SK-N-SH (cell line): ENCODE data around the gene MYPN. TPM values are rescaled to one million over a fixed set of nuclear protein-coding genes. Genes with fewer than 3 reads are reported as not detected.

Experiments used
- CTCF ChIA-PET: fragments of 300-600, 350-600 bp; formaldehyde crosslinking; extraction: SDS; loops from one replicate; lab custom pipeline; 2021; lab: Yijun Ruan, JAX
- POLR2A ChIA-PET: fragments of 350-600 bp; sonication (Branson Sonifier 250); formaldehyde crosslinking; extraction: SDS; loops from one replicate; lab custom pipeline; 2020; ENCODE audit warnings: antibody characterized with exemption, inconsistent platforms; lab: Yijun Ruan, JAX
- DNase-seq: peaks from one replicate; pipeline ENCODE4 v3.0.0; 2012
- H2AFZ ChIP-seq: fragments of 200-600 bp; sonication (generic); 2 replicates; pipeline ENCODE4 v1.8.1; 2016; ENCODE audit warnings: antibody characterized with exemption, mild to moderate bottlenecking, low read depth
- H3F3A ChIP-seq: fragments of 200-600 bp; sonication (generic); replicated peaks from 2 replicates; pipeline ENCODE3; 2016; ENCODE audit warnings: antibody characterized with exemption, mild to moderate bottlenecking; ENCODE audit not compliant: insufficient read depth
- H3K27ac ChIP-seq, 2 experiments: fragments of 200-500 bp in 1 of 2; fragments of 200-600 bp in 1 of 2; sonication (Bioruptor generic) in 1 of 2; sonication (generic), shearing (Covaris generic) in 1 of 2; 2 replicates each; pipeline versions ENCODE4 v1.5.1 to v1.6.1; 2014 to 2016; ENCODE audit warnings: low read depth in 2 of 2, inconsistent platforms in 1 of 2, low read length in 1 of 2, mild to moderate bottlenecking in 1 of 2, mixed read lengths in 1 of 2
- H3K27me3 ChIP-seq: fragments of 200-600 bp; sonication (generic), shearing (Covaris generic); 2 replicates; pipeline ENCODE4 v1.6.1; 2016; ENCODE audit warnings: mixed run types; ENCODE audit not compliant: insufficient read depth
- H3K36me3 ChIP-seq, 2 experiments: fragments of 200-500 bp in 1 of 2; fragments of 200-600 bp in 1 of 2; sonication (Bioruptor generic) in 1 of 2; sonication (generic) in 1 of 2; replicated peaks in 1 of 2; 2 replicates each; pipeline versions ENCODE3 to v1.5.1; 2014 to 2016; ENCODE audit warnings: low read length in 1 of 2, mild to moderate bottlenecking in 1 of 2; ENCODE audit not compliant: insufficient read depth in 2 of 2, control insufficient read depth in 1 of 2
- H3K4me1 ChIP-seq, 2 experiments: fragments of 200-500 bp in 1 of 2; fragments of 200-600 bp in 1 of 2; sonication (Bioruptor generic) in 1 of 2; sonication (generic), shearing (Covaris generic) in 1 of 2; 2 replicates each; pipeline versions ENCODE4 v1.5.1 to v1.6.1; 2014 to 2016; ENCODE audit warnings: low read depth in 1 of 2, low read length in 1 of 2, mixed run types in 1 of 2; ENCODE audit not compliant: insufficient read depth in 2 of 2, control insufficient read depth in 1 of 2
- H3K4me2 ChIP-seq: fragments of 200-600 bp; sonication (generic), shearing (Covaris generic); 2 replicates; pipeline ENCODE4 v1.6.1; 2017; ENCODE audit warnings: mixed run types
- H3K4me3 ChIP-seq, 2 experiments: fragments of 200-500 bp in 1 of 2; fragments of 200-600 bp in 1 of 2; sonication (Bioruptor generic) in 1 of 2; sonication (generic), shearing (Covaris generic) in 1 of 2; 2 replicates each; pipeline versions ENCODE4 v1.5.1 to v1.8.1; 2014 to 2016; ENCODE audit warnings: low read depth in 2 of 2, inconsistent platforms in 1 of 2, low read length in 1 of 2, mild to moderate bottlenecking in 1 of 2, mixed read lengths in 1 of 2, moderate library complexity in 1 of 2
- H3K79me2 ChIP-seq: fragments of 200-600 bp; sonication (generic); 2 replicates; pipeline ENCODE4 v1.8.1; 2017; ENCODE audit warnings: mild to moderate bottlenecking; ENCODE audit not compliant: insufficient read depth
- H3K9ac ChIP-seq: fragments of 200-600 bp; sonication (generic); 2 replicates; pipeline ENCODE4 v1.6.1; 2017; ENCODE audit warnings: mixed run types
- H3K9me2 ChIP-seq: fragments of 200-600 bp; sonication (generic); 2 replicates; pipeline ENCODE4 v1.6.1; 2017; ENCODE audit warnings: mixed run types
- H3K9me3 ChIP-seq: fragments of 200-600 bp; sonication (generic); 2 replicates; pipeline ENCODE4 v1.6.1; 2017; ENCODE audit warnings: mixed run types, mild to moderate bottlenecking, moderate library complexity
- H4K20me1 ChIP-seq: fragments of 200-600 bp; sonication (generic); 2 replicates; pipeline ENCODE4 v1.6.1; 2017; ENCODE audit warnings: mild to moderate bottlenecking, mixed run types; ENCODE audit not compliant: insufficient read depth
- ELF1 ChIP-seq: IDR thresholded peaks from 2 replicates; pipeline ENCODE4 v1.4.0; 2012
- EP300 ChIP-seq, 2 experiments: IDR thresholded peaks; 2 replicates each; pipeline versions ENCODE4 v1.4.0 to v1.6.1; 2012; ENCODE audit warnings: borderline replicate concordance in 1 of 2, low read depth in 1 of 2, low read length in 1 of 2
- FOSL2 ChIP-seq: IDR thresholded peaks from 2 replicates; pipeline ENCODE4 v1.4.0; 2012; ENCODE audit warnings: low read depth, mild to moderate bottlenecking, moderate library complexity, borderline replicate concordance
- FOXJ3 ChIP-seq: sonication (generic); formaldehyde crosslinking; IDR thresholded peaks from 2 replicates; pipeline ENCODE4 v1.5.1; 2020; ENCODE audit warnings: mild to moderate bottlenecking, missing genetic modification reagents
- GABPA ChIP-seq: IDR thresholded peaks from 2 replicates; pipeline ENCODE4 v1.4.0; 2012; ENCODE audit warnings: low read depth, mild to moderate bottlenecking
- JUND ChIP-seq: IDR thresholded peaks from 2 replicates; pipeline ENCODE4 v1.4.0; 2012
- MEF2A ChIP-seq: IDR thresholded peaks from 2 replicates; pipeline ENCODE4 v1.4.0; 2012; ENCODE audit warnings: low read depth, borderline replicate concordance
- NFIC ChIP-seq: IDR thresholded peaks from 2 replicates; pipeline ENCODE4 v1.4.0; 2012; ENCODE audit warnings: borderline replicate concordance
- NRF1 ChIP-seq: IDR thresholded peaks from 2 replicates; pipeline ENCODE4 v1.6.1; 2012; ENCODE audit warnings: low read depth, mild to moderate bottlenecking, low read length
- RFX5 ChIP-seq: IDR thresholded peaks from 2 replicates; pipeline ENCODE4 v1.6.1; 2012; ENCODE audit warnings: mild to moderate bottlenecking, improper control_type of control experiment, low read length
- RXRA ChIP-seq: IDR thresholded peaks from 2 replicates; pipeline ENCODE4 v1.4.0; 2012; ENCODE audit warnings: low read depth, mild to moderate bottlenecking, borderline replicate concordance
- SIN3A ChIP-seq: IDR thresholded peaks from 2 replicates; pipeline ENCODE4 v1.6.1; 2012; ENCODE audit warnings: low read depth, mild to moderate bottlenecking, low read length, moderate library complexity, borderline replicate concordance
- TAF1 ChIP-seq: IDR thresholded peaks from 2 replicates; pipeline ENCODE4 v1.6.1; 2012; ENCODE audit warnings: low read depth, mild to moderate bottlenecking, low read length, moderate library complexity, borderline replicate concordance
- WGBS: methylation state at CpG from one replicate; pipeline ENCODE4 v1.1.6; 2017; ENCODE audit warnings: low lambda C conversion rate; 5-methylcytosine and 5-hydroxymethylcytosine counted together
- polyA plus RNA-seq, 3 experiments: library from polyadenylated mRNA; depleted of rRNA; stranded (reverse); fragments of >200 nt; gene quantifications; 2 replicates each; pipeline ENCODE4 v1.2.3, GENCODE V29; 2012
- TF ChIP-seq, protein P1 (sequence below): fragments of 200-600 bp; sonication (generic); IDR thresholded peaks from 2 replicates; pipeline ENCODE4 v1.6.1; 2017; ENCODE audit warnings: antibody characterized with exemption, mild to moderate bottlenecking, moderate library complexity
- TF ChIP-seq, protein P2 (sequence below): IDR thresholded peaks from 2 replicates; pipeline ENCODE4 v1.4.0; 2012; ENCODE audit warnings: low read depth, borderline replicate concordance

Gene MYPN
- polyA plus RNA-seq, 1 of the 3 experiments (the other 2 are of a cell fraction) = 0.43 TPM

DNA sequence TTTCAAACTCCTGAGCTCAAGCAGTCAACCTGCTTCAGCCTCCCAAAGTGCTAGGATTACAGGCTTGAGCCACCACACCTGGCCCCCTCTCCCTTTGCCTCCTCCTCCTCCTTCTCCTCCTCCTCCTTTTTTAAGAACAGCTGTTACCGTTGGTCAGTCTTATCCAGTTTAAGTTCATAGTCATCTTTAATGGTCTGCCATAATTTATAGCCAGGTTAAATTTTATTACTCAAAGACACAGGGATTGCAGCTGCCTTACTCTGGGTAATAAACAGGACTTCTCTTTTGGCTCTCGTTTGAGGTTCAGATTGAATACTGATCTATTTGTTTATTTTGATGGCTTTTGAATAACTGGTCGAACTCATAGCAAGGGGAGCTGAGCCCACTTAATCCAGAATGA is 87.4 kb downstream of the MYPN start:
- ChIA-PET CTCF (interaction anchor here (1.6 kb wide), 1 partner anchor 105 kb away, joined by 3 read pairs; no protein-coding TSS in a partner anchor), POLR2A (no interaction called here)
- no peaks in the 10 kb centered on the region for H3K4me1 ChIP-seq
- H3K27me3 ChIP-seq = no peaks in the 10 kb centered on the region
- no peaks in the 10 kb centered on the region for H3K9me2 ChIP-seq
- no peak overlapping the region for H2AFZ ChIP-seq
- H3K27ac ChIP-seq = no peak overlapping the region
- H3K4me3 ChIP-seq = no peak overlapping the region
- no peaks in the 10 kb centered on the region for H3K79me2 ChIP-seq
- WGBS = 37% methylated on average over 3 of the region's 3 CpGs
- no peaks in the 10 kb centered on the region for H3K36me3 ChIP-seq
- no peak overlapping the region for H3K9ac ChIP-seq
- H4K20me1 ChIP-seq = no peaks in the 10 kb centered on the region
- H3K9me3 ChIP-seq = no peaks in the 10 kb centered on the region
- no peak for TF ChIP-seq EP300 (IDR thresholded peaks at IDR 0.05; ENCODE audit: borderline replicate concordance in 1 of 2, low read depth in 1 of 2, low read length in 1 of 2)
- no peak for TF ChIP-seq RXRA
- TF ChIP-seq SIN3A = no peak
- no peak for TF ChIP-seq NFIC
- TF ChIP-seq JUND = no peak
- TF ChIP-seq, protein P1, sequence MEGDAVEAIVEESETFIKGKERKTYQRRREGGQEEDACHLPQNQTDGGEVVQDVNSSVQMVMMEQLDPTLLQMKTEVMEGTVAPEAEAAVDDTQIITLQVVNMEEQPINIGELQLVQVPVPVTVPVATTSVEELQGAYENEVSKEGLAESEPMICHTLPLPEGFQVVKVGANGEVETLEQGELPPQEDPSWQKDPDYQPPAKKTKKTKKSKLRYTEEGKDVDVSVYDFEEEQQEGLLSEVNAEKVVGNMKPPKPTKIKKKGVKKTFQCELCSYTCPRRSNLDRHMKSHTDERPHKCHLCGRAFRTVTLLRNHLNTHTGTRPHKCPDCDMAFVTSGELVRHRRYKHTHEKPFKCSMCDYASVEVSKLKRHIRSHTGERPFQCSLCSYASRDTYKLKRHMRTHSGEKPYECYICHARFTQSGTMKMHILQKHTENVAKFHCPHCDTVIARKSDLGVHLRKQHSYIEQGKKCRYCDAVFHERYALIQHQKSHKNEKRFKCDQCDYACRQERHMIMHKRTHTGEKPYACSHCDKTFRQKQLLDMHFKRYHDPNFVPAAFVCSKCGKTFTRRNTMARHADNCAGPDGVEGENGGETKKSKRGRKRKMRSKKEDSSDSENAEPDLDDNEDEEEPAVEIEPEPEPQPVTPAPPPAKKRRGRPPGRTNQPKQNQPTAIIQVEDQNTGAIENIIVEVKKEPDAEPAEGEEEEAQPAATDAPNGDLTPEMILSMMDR = no peak
- TF ChIP-seq GABPA = no peak
- TF ChIP-seq, protein P2, sequence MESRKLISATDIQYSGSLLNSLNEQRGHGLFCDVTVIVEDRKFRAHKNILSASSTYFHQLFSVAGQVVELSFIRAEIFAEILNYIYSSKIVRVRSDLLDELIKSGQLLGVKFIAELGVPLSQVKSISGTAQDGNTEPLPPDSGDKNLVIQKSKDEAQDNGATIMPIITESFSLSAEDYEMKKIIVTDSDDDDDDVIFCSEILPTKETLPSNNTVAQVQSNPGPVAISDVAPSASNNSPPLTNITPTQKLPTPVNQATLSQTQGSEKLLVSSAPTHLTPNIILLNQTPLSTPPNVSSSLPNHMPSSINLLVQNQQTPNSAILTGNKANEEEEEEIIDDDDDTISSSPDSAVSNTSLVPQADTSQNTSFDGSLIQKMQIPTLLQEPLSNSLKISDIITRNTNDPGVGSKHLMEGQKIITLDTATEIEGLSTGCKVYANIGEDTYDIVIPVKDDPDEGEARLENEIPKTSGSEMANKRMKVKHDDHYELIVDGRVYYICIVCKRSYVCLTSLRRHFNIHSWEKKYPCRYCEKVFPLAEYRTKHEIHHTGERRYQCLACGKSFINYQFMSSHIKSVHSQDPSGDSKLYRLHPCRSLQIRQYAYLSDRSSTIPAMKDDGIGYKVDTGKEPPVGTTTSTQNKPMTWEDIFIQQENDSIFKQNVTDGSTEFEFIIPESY = no peak
- no peak for TF ChIP-seq NRF1
- TF ChIP-seq FOSL2 = no peak
- TF ChIP-seq RFX5 = no peak
- no peak for TF ChIP-seq FOXJ3 (CRISPR knock-in tag)
- TF ChIP-seq TAF1 = no peak
- no peak for TF ChIP-seq MEF2A
- H3K4me2 ChIP-seq = no peak overlapping the region
- peaks cover 7% of the 10 kb centered on the region for H3F3A ChIP-seq
- DNase-seq = no peak

DNA sequence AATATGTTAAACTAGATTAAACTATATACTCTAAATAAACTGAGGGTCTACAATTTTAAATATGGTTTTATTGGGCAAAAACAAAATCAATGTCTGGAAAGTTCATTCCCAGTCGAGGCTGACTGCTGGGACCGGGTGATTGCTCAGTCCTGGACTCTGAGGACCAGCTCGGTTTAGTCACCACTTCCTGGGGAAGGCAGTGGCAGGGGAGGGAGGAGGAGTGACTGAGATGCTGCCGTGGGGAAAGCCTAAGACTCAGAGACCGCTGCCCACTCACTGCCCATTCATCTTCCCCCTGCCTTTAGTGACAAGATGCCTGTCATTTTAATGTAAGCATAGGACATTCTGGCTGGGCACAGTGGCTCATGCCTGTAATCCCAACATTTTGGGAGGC is 93.7 kb downstream of the MYPN start:
- 17% methylated on average over 5 of the region's 5 CpGs for WGBS
- no peak for TF ChIP-seq ELF1
- TF ChIP-seq EP300 (IDR thresholded peaks at IDR 0.05; ENCODE audit: borderline replicate concordance in 1 of 2, low read depth in 1 of 2, low read length in 1 of 2) = no peak

More for the DNA sequence above, 93.7 kb downstream of the MYPN start:
- Histone ChIP-seq H3K36me3 (no peaks in the 10 kb centered on the region), H3K9me2 (no peaks in the 10 kb centered on the region), H3K79me2 (no peaks in the 10 kb centered on the region), H3K27me3 (no peaks in the 10 kb centered on the region), H2AFZ (no peak overlapping the region; the same call in 1 of the 2 replicates), H4K20me1 (no peaks in the 10 kb centered on the region), H3K9ac (no peak overlapping the region), H3K4me1 (no peaks in the 10 kb centered on the region), H3K4me3 (no peak overlapping the region), H3F3A (no peaks in the 10 kb centered on the region), H3K9me3 (no peaks in the 10 kb centered on the region), H3K4me2 (no peak overlapping the region), H3K27ac (no peak overlapping the region)
- no peak for DNase-seq
- POLR2A ChIA-PET = no interaction called here
- CTCF ChIA-PET = interaction anchor here (3.5 kb wide), 1 partner anchor 9 kb away, joined by 25 read pairs; no protein-coding TSS in a partner anchor
